PC-9 (cell line): ENCODE results near the gene MMP19.

Experiments
- EZH2 ChIP-seq: fragments of 200-600 bp; sonication (generic); IDR thresholded peaks from 2 replicates; pipeline ENCODE4 v1.8.0; 2017; ENCODE audit warnings: antibody characterized with exemption, low read depth
- TF ChIP-seq, protein P1 (sequence below): fragments of 200-600 bp; sonication (generic); conservative IDR thresholded peaks from 2 replicates; pipeline ENCODE4 v1.6.1; 2017; ENCODE audit warnings: mixed run types, antibody characterized with exemption, mild to moderate bottlenecking, moderate library complexity

DNA sequence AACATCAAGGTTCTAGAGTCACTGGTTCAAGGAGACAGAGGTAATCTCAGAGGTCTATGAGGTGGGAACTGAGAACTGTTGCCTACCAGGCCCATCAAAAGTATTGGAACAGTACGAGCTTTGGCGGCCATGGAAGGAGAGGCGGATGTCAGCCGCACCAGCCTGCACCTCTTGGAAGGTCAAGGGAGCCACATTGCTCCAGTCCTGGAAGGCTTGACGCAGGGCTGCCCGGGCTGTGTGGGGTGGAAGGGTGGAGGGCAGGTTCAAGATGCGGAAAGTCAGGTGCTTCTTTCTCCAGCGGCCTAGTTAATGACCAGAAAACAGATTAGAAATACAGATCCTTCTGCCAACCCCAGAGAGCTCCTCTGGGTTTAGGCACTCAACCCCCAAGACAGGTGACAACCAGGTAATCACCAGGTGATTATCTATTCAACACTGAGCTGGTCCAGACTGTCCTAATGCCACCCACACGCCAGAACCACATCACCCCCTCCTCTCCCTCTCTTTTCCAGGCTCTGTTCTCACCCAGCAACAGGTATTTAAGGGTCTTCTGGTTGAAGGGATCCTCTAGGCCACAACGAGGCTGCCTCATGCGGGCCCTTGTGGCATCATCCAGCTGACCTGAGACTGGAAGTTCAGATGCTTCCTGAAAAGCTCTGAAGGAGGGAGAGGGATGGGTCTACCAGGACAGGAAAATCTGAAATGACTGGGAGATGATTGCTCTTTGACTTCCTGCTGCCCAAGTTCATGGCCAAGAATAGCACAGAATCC, 2.0 kb downstream of the MMP19 start:
- TF ChIP-seq, protein P1, sequence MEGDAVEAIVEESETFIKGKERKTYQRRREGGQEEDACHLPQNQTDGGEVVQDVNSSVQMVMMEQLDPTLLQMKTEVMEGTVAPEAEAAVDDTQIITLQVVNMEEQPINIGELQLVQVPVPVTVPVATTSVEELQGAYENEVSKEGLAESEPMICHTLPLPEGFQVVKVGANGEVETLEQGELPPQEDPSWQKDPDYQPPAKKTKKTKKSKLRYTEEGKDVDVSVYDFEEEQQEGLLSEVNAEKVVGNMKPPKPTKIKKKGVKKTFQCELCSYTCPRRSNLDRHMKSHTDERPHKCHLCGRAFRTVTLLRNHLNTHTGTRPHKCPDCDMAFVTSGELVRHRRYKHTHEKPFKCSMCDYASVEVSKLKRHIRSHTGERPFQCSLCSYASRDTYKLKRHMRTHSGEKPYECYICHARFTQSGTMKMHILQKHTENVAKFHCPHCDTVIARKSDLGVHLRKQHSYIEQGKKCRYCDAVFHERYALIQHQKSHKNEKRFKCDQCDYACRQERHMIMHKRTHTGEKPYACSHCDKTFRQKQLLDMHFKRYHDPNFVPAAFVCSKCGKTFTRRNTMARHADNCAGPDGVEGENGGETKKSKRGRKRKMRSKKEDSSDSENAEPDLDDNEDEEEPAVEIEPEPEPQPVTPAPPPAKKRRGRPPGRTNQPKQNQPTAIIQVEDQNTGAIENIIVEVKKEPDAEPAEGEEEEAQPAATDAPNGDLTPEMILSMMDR = no peak
- no peak for TF ChIP-seq EZH2
